Trophoblast cell (in vitro differentiated cells and primary cell): ENCODE measurements around the gene SCN1B.

ENCODE experiments used
- DNase-seq, 2 donors: peaks; one replicate each; pipeline ENCODE4 v3.0.0-alpha.2; 2016
- H2AFZ ChIP-seq: 2 replicates; pipeline ENCODE4 v1.6.1; 2013; ENCODE audit warnings: low read length, moderate library complexity, mild to moderate bottlenecking; ENCODE audit not compliant: insufficient read depth, poor library complexity
- H2AK5ac ChIP-seq: 2 replicates; pipeline ENCODE4 v1.6.1; 2013; ENCODE audit warnings: mild to moderate bottlenecking, low read length
- H2BK120ac ChIP-seq: 2 replicates; pipeline ENCODE4 v1.6.1; 2013; ENCODE audit warnings: low read length, mild to moderate bottlenecking, moderate library complexity; ENCODE audit not compliant: insufficient read depth, poor library complexity
- H2BK12ac ChIP-seq: 2 replicates; pipeline ENCODE4 v1.6.1; 2013; ENCODE audit warnings: mild to moderate bottlenecking, low read length, moderate library complexity
- H2BK5ac ChIP-seq: 2 replicates; pipeline ENCODE4 v1.6.1; 2013; ENCODE audit warnings: low read length, low read depth, moderate library complexity, mild to moderate bottlenecking; ENCODE audit not compliant: poor library complexity
- H3K14ac ChIP-seq: 2 replicates; pipeline ENCODE4 v1.6.1; 2013; ENCODE audit warnings: mild to moderate bottlenecking, low read length
- H3K18ac ChIP-seq: 2 replicates; pipeline ENCODE4 v1.6.1; 2013; ENCODE audit warnings: mild to moderate bottlenecking, low read length
- H3K23ac ChIP-seq: 2 replicates; pipeline ENCODE4 v1.6.1; 2013; ENCODE audit warnings: low read length
- H3K27ac ChIP-seq: 2 replicates; pipeline ENCODE4 v1.5.1; 2013; ENCODE audit warnings: low read depth, mild to moderate bottlenecking, inconsistent platforms, low read length, moderate library complexity
- H3K27me3 ChIP-seq: 2 replicates; pipeline ENCODE4 v1.6.1; 2013; ENCODE audit warnings: inconsistent platforms, mild to moderate bottlenecking, low read length, moderate library complexity; ENCODE audit not compliant: insufficient read depth
- H3K36me3 ChIP-seq, 2 experiments: 1 replicate in 1 of 2; 2 replicates in 1 of 2; pipeline ENCODE4 v1.6.1; 2013; ENCODE audit warnings: low read length in 2 of 2, mild to moderate bottlenecking in 2 of 2, moderate library complexity in 1 of 2; ENCODE audit not compliant: insufficient read depth in 2 of 2, control insufficient read depth in 1 of 2
- H3K4ac ChIP-seq: 2 replicates; pipeline ENCODE4 v1.6.1; 2013; ENCODE audit warnings: low read depth, mild to moderate bottlenecking, low read length, moderate library complexity
- H3K4me1 ChIP-seq, 2 experiments: 1 replicate in 1 of 2; 2 replicates in 1 of 2; pipeline ENCODE4 v1.6.1; 2013; ENCODE audit warnings: low read length in 2 of 2, mild to moderate bottlenecking in 2 of 2, moderate library complexity in 1 of 2; ENCODE audit not compliant: insufficient read depth in 2 of 2, control insufficient read depth in 1 of 2
- H3K4me2 ChIP-seq: 2 replicates; pipeline ENCODE4 v1.6.1; 2013; ENCODE audit warnings: inconsistent platforms, mild to moderate bottlenecking, low read length, moderate library complexity
- H3K4me3 ChIP-seq: 2 replicates; pipeline ENCODE4 v1.5.1; 2013; ENCODE audit warnings: mild to moderate bottlenecking, low read depth, low read length, inconsistent platforms
- H3K79me1 ChIP-seq: one replicate; pipeline ENCODE4 v1.6.1; 2013; ENCODE audit warnings: low read length
- H3K79me2 ChIP-seq: 2 replicates; pipeline ENCODE4 v1.6.1; 2013; ENCODE audit warnings: low read length, mild to moderate bottlenecking; ENCODE audit not compliant: control insufficient read depth, insufficient read depth, poor library complexity
- H3K9ac ChIP-seq: 2 replicates; pipeline ENCODE4 v1.6.1; 2013; ENCODE audit warnings: mild to moderate bottlenecking, low read length
- H3K9me3 ChIP-seq: 2 replicates; pipeline ENCODE4 v1.6.1; 2013; ENCODE audit warnings: low read depth, mild to moderate bottlenecking, control low read depth, inconsistent platforms, low read length; ENCODE audit not compliant: insufficient read depth
- H4K12ac ChIP-seq: 2 replicates; pipeline ENCODE4 v1.6.1; 2013; ENCODE audit warnings: low read depth, mild to moderate bottlenecking, low read length, moderate library complexity
- H4K8ac ChIP-seq: 2 replicates; pipeline ENCODE4 v1.6.1; 2013; ENCODE audit warnings: low read depth, mild to moderate bottlenecking, low read length, moderate library complexity
- H4K91ac ChIP-seq: one replicate; pipeline ENCODE4 v1.6.1; 2013; ENCODE audit warnings: low read depth, mild to moderate bottlenecking, low read length, moderate library complexity
- WGBS: extraction: QIAGEN DNeasy Blood & Tissue Kit; methylation state at CpG from one replicate; pipeline ENCODE4 v1.1.7; 2013; ENCODE audit warnings: missing lambda C conversion rate; ENCODE audit not compliant: insufficient read length, insufficient coverage; ENCODE audit errors: extremely low coverage; 5-methylcytosine and 5-hydroxymethylcytosine counted together

The SCN1B gene

GRCh38 chr19:35059799-35060091, 29.5 kb downstream of the SCN1B start:
- WGBS, result no CpG with 5 or more reads among the region's 15 CpGs
- no peak overlapping the region for H2BK5ac ChIP-seq

GRCh38 chr19:35060160-35060855, 30.0 kb downstream of the SCN1B start:
- no peak for DNase-seq
- Histone ChIP-seq H3K27ac (no peak overlapping the region), H2AFZ (no peak overlapping the region), H3K18ac (no peak overlapping the region), H4K8ac (no peak overlapping the region), H3K79me2 (no peaks in the 10 kb centered on the region), H3K9ac (no peak overlapping the region), H2BK120ac (no peak overlapping the region), H3K4ac (no peak overlapping the region), H3K9me3 (no peaks in the 10 kb centered on the region), H4K91ac (no peak overlapping the region), H3K4me3 (no peak overlapping the region), H3K36me3 (no peaks in the 10 kb centered on the region), H2BK12ac (no peak overlapping the region), H2AK5ac (no peak overlapping the region), H3K4me1 (no peaks in the 10 kb centered on the region), H3K14ac (no peak overlapping the region), H3K4me2 (no peak overlapping the region), H2BK5ac (no peak overlapping the region), H3K79me1 (no peaks in the 10 kb centered on the region), H4K12ac (no peak overlapping the region), H3K23ac (no peak overlapping the region), H3K27me3 (no peaks in the 10 kb centered on the region)
- no CpG with 5 or more reads among the region's 29 CpGs for WGBS

More at GRCh38 chr19:35059799-35060091, 29.5 kb downstream of the SCN1B start:
- no peak overlapping the region for H4K12ac ChIP-seq
- H3K27me3 ChIP-seq, result no peaks in the 10 kb centered on the region
- no peak for DNase-seq
- no peak overlapping the region for H3K4ac ChIP-seq
- no peak overlapping the region for H4K91ac ChIP-seq
- H3K23ac ChIP-seq, result no peak overlapping the region
- no peak overlapping the region for H3K4me2 ChIP-seq
- H3K4me3 ChIP-seq, result no peak overlapping the region
- no peak overlapping the region for H3K14ac ChIP-seq
- H2BK12ac ChIP-seq, result no peak overlapping the region
- no peaks in the 10 kb centered on the region for H3K79me1 ChIP-seq
- no peaks in the 10 kb centered on the region for H3K79me2 ChIP-seq
- no peak overlapping the region for H3K9ac ChIP-seq
- no peak overlapping the region for H4K8ac ChIP-seq
- no peaks in the 10 kb centered on the region for H3K4me1 ChIP-seq
- H2AFZ ChIP-seq, result no peak overlapping the region
- no peak overlapping the region for H3K18ac ChIP-seq
- no peaks in the 10 kb centered on the region for H3K9me3 ChIP-seq
- H2BK120ac ChIP-seq, result no peak overlapping the region
- H3K36me3 ChIP-seq, result no peaks in the 10 kb centered on the region
- H2AK5ac ChIP-seq, result no peak overlapping the region
- no peak overlapping the region for H3K27ac ChIP-seq

DNA sequence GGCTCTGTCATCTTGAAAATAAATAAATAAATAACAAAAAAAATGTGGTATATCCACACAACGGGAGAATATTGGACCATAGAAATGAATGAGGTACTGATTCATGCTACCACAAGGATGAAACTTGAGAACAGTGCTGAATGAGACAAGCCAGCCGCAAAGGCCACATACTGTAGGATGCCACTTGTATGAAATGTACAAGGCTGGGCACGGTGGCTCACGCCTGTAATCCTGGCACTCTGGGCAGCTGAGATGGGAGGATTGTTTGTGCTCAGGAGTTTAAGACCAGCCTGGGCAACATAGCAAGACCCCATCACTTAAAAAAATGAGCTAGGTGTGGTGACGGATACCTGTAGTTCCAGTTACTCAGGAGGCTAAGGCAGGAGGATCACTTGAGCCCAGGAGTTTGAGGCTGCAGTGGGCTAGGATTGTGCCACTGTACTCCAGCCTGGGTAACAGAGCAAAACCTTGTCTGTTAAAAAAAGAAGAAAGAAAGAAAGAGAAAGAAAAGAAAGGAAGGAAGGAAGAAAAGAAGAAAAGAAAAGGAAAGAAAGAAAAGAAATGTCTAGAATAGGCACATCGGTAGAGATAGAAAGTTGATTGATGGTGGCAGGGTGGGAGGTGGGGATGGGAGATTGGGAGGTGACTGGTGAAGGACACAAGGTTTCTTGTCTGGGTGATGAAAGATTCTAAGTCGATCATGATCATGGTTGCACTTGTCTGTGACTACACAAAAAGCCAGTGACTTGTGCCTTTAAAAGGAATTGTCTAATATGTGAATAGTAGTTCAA, 31.5 kb downstream of the SCN1B start:
- Histone ChIP-seq H3K36me3 (no peaks in the 10 kb centered on the region), H3K27me3 (no peaks in the 10 kb centered on the region), H4K8ac (no peak overlapping the region), H4K12ac (no peak overlapping the region), H3K4ac (no peak overlapping the region), H2BK5ac (no peak overlapping the region), H3K4me2 (no peak overlapping the region), H3K9ac (no peak overlapping the region), H3K9me3 (no peaks in the 10 kb centered on the region), H3K4me3 (no peak overlapping the region), H2BK12ac (no peak overlapping the region), H3K27ac (no peak overlapping the region), H4K91ac (no peak overlapping the region), H3K4me1 (no peaks in the 10 kb centered on the region), H2AFZ (no peak overlapping the region), H3K79me1 (no peaks in the 10 kb centered on the region), H3K14ac (no peak overlapping the region), H2AK5ac (no peak overlapping the region), H3K23ac (no peak overlapping the region), H3K79me2 (no peaks in the 10 kb centered on the region), H2BK120ac (no peak overlapping the region), H3K18ac (no peak overlapping the region)
- no CpG with 5 or more reads among the region's 7 CpGs for WGBS
- DNase-seq, result no peak

DNA sequence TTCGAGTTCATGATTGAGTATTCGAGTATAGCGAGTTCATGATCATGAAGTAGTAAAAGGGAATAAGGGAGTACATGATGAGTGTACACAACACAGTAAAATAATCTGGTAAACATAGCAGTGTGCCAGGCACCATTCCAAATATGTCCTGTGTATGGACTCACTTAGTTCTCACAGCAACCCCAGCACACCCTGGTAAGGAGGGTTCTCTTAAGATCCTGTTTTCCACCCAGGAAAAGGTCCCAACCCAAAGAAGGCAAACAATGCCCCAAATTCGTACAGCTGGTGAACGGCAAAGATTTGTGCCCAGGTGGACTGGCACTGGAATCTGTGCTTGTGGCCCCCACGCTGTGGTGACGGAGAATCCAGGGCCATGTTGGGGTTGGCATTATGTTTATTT, 32.7 kb downstream of the SCN1B start:
- no peak overlapping the region for H2AFZ ChIP-seq
- H2BK120ac ChIP-seq, result no peak overlapping the region
- no peak overlapping the region for H4K91ac ChIP-seq
- H3K27ac ChIP-seq, result no peak overlapping the region
- no peak overlapping the region for H3K9ac ChIP-seq
- H4K12ac ChIP-seq, result no peak overlapping the region
- no peaks in the 10 kb centered on the region for H3K79me2 ChIP-seq
- no peaks in the 10 kb centered on the region for H3K36me3 ChIP-seq
- no peak overlapping the region for H2BK12ac ChIP-seq
- no peak overlapping the region for H2AK5ac ChIP-seq
- no peak overlapping the region for H3K18ac ChIP-seq
- H3K4ac ChIP-seq, result no peak overlapping the region
- H3K9me3 ChIP-seq, result no peaks in the 10 kb centered on the region
- H3K14ac ChIP-seq, result no peak overlapping the region
- no peaks in the 10 kb centered on the region for H3K79me1 ChIP-seq
- peaks cover 0 to under 1% of the 10 kb centered on the region in 2 experiments for H3K4me1 ChIP-seq
- no CpG with 5 or more reads among the region's 7 CpGs for WGBS
- H3K23ac ChIP-seq, result no peak overlapping the region
- no peak for DNase-seq
- H3K4me2 ChIP-seq, result no peak overlapping the region
- H4K8ac ChIP-seq, result no peak overlapping the region
- H3K4me3 ChIP-seq, result no peak overlapping the region
- H2BK5ac ChIP-seq, result no peak overlapping the region
- no peaks in the 10 kb centered on the region for H3K27me3 ChIP-seq
